Fibroblast of skin of back (primary cell): ENCODE results near the gene SLC4A7.
"Not testable (repeated sequence)": the region's sequence is repeated elsewhere in the genome, so short reads cannot be mapped to it uniquely, and the experiment has no call there.

Experiments used
- DNase-seq: peaks from one replicate; pipeline ENCODE4 v3.0.0-alpha.2; 2013

SLC4A7 gene

DNA sequence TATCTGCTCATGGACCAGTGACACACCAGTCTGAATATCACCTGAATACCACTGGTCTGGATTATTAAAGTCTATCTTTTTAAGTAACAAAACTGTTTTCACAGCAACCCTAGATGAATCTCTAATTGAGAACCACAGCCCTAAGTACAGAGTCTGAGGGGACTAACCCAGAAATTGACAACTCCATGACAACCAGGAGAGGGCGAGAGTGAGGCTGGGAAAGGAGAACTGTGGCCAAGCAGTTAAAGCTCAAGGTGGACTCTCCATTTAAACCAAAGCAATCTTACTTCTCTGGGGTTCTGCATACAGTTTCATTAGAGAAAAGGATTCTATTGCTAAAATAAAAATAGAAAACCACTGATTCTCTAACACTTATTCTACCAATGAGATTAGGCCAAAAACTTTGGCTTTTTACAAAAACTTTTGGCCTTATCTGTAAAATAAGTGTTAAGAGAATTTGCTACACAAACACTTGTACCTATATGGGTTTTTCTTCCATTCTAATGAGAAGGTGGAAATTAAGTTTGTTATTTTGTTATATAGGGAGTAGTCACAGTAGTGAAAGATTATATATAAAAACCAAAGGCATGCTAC lies 126.4 kb downstream of the SLC4A7 start:
- DNase-seq = peak; percentile 60

DNA sequence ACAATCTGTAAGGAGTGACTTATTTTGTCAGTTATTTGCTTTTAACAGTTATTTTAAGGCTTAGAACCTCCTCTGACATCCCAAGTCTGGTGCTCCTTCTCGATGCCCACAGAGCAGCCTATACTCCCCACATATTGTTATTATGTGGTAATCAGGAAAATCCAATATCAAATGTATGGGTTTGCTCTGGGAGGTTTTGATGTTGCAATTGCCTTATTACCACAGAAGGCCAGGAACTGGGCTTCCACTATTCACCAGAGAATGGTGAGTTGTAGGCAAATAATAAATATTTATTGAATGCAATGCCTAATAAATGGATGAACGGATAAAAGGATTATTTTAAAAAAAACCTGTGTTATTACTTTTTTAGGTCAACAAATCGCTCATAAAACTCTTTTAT lies 127.2 kb downstream of the SLC4A7 start:
- DNase-seq = no peak

DNA sequence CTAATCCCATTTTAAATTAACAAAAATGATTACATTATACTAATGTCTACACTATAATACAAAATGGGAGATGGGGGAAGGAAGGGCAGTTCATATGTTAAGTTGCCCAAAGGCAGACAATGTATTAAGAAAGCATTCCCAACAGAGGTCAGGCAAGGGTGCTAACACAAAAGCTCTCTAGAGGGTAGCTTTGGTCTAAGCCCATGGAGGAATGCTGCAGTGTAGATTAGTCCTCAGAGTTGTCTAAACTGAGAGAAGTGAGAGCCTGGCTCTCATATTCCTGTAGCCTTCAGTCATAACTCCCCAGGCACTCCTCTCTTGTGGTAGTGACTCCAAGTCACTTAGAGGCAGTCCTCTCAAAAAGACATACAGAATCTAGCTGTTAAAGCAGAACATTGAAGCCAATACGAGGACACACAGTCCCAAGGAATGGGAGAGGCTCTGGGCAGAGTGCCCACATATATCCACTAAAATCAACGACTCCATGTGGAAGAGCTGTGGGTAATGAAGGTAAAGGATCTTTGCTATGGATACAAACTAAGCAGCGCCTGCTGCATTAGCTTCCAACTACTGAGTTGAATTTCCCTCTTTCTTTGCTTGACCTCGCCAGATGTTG lies 129.5 kb downstream of the SLC4A7 start:
- peak; percentile 24 for DNase-seq

DNA sequence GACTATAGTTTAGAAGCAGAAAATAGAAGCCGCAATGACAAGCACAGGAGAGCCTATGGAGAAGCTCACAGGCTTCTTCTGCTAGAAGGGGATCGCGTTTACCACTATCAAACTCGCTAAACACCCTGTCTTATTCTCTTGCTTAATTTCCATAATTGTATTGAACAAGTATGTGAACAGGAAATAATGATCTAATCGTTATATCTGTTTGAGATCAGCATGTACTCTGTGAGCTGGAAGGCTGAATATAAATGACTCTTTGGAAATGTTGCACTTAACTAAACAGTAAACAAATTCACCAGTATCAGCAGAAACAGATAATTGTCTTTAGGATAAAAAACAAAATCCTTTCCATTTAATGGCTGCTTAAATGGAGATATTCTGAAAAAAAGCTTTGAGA lies 130.0 kb downstream of the SLC4A7 start:
- DNase-seq = no peak

DNA sequence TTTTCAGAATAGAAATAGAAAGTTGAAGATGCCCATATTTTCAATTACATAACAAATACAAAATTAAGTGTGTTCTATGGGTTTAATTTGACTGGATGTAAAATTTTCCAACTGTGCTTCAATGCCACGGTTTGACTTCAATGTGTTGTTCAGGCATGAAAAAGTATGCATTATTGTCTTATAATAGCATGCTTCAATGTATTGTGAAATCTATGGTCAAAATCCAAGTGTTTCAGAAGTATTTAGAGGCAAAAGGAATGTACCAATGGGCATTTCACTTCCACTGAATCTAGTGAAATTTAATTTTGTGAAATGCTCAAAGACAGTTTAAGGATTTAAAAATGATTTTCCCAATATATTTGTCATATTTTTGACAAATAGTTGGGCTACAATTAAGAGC lies 131.0 kb downstream of the SLC4A7 start:
- no peak for DNase-seq

DNA sequence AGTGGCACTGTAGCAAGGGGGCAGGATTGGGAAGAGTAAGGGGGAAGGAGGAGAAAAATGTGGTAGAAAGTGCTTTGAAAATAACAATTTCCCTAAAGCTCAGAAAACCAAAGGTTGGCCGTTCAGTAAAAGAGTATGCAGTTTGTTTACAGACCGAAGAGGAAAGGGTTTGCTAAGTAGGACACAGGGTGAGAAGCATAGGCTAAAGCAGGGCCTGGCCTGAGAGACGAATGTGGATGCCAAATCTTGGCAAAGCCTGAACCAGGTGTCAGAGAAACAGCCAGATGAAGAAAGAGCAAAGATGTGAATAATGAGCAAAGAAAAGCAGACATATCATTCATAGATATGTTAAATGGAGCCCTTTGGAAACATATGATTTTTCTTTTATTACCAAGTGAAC lies 132.1 kb downstream of the SLC4A7 start:
- DNase-seq = no peak

DNA sequence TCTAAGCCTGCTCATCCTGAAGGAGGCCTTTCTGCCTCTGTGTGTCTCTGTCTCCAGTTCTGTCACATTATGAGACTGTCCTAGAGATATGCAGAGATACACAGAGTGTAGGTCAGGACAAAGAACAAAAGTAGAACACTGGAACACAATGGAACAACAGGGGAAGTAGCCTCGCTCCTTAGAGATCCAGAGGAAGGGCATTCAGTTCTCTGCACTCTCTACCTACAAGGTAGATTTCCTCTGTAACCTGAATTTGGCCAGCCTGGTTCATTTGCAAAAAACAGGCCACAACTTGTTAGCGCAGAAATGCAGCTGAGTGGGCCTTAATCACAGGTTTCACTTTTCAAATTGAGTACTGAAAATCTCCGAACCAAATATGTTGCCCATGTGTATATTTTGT lies 134.4 kb downstream of the SLC4A7 start:
- no peak for DNase-seq

DNA sequence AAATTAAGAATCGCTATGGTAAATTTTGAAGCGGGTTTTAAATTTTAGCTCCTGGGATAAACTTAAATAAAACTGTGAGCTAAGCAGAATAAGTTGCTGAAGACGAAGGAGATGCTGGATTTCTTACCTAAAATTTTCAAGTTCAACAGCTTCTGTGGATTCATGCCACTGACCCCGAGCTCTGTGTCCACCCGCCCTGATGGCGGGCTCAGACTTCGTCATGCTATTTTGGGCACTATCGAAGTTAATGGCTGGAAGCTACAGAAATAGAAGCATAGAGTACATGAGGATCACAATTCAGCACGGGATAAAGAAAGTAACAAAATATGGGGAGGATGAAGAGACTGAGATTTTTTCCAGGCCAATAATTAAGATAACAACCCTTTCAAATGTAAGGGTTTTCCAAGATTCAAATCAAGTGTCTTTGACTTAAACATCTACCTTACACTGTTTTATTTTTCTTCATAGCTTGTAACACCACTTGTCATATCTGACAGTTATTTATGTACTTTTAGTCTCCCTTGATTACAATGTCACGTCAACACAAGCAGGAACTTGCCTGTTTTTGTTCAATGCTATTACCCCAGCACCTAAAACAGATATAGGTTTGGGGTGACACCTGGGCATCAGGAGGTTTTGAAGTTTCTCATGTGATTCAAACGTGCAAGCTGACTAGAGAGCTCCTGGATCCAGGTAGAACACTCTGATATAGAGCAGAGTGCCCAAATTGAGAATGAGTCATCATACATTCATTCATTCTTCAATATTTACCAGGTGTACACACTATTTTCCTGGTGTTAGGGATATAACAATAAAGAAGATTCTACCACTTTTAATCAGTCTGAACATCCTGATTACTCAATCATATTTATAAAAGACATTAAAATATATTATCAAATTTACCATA lies 138.0 kb downstream of the SLC4A7 start:
- no peak for DNase-seq

DNA sequence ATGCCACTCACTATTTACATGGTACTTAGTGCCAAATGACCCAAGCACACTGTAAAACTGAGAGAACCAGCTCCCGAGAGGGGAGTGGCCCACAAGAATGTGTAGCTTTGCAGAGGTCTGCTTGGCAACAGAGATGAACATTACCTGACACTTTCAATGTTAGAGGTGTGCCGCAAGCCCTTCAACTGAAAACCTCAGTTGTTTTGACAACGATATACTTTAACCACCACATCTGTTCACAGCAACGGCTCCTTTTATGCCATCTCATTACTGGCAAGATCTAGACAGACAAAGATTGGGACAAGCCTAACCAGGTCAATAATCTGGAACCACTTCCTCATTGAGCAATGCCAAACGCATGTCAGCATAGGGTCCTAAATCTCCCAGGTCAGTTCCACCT lies 138.7 kb downstream of the SLC4A7 start:
- no peak for DNase-seq

DNA sequence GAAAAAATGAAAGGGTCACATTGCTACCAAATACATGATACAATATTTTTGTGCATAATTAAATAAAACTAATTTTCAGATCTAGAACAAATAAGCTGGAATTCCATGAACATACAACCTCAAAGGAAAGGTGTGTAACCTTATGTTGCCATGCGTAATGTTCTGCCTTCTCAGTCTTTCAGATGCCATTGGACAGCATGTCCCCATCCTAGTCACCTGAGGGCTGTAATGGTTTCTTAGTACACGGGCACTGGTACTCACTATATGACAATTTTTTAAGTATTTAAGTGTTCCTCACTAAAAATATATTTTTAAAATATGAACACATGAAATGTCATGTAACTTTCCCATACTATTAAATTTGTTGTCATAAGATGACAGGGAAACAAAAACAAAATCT lies 139.1 kb downstream of the SLC4A7 start:
- DNase-seq = no peak

DNA sequence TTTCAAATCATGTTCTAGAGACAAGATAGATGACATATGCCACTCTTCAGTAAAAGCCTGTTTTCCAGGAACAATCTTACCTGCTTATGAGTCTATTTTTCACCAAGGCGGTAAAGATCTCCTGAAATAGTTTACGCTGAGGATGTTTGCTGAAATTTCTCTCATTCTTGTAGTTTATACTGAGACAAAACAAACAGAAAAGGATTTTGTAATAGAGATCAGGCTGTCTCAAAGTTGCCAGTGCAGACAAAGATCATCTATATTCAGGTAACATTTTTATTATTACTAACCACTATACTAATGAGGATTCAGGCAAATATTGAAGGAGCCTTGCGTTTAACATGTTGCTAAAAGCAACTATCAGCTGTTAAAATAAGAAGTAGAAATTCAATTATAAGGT lies 140.0 kb downstream of the SLC4A7 start:
- DNase-seq = no peak

DNA sequence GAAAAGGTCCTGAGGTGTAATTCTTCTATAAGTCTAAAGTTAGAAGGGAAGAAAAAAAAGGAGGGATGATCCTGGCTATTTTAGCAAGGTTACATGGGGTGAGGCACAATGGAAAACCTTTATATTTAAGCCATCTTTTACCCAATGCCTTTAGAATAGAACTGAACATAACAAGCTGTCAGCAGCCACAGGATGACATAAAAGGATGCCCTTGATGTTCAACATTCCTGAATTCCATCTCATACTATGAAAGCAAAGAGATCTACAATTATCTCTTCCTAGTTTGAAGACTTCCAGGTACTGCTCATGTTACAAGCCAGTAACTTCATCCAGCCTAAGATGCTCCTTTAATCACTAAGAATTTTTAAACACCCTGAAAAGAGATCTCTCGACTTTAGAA lies 141.9 kb downstream of the SLC4A7 start:
- DNase-seq = no peak

DNA sequence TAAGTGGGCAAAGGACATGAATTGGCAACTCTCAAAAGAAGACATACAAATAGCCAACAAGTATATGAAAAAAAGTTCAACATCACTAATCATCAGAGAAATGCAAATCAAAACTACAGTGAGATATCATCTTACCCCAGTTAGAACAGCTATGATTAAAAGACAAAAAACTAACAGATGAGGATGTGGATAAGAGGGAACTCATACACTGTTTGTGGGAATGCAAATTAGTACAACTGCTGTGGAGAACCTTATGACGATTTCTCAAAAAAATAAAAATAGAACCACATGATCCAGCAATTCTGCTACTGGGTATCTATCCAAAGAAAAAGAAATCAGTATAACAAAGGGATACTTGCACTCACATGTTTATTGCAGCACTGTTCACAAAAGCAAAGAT lies 143.7 kb downstream of the SLC4A7 start:
- no peak for DNase-seq

DNA sequence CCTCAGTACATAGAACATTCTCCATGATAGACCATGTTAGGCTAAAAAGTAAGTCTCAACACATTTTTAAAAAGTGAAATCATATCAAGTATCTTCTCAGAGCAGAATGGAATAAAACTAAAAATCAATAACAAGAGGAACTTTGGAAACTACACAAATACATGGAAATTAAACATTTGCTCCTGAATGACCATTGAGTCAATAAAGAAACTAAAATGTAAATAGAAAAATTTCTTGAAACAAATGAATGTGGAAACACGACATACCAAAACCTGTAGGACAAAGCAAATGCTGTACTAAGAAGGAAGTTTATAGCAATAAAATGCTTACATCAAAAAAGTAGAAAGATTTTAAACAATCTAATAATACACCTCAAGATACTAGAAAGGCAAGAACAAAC lies 148.6 kb downstream of the SLC4A7 start:
- DNase-seq = no peak

DNA sequence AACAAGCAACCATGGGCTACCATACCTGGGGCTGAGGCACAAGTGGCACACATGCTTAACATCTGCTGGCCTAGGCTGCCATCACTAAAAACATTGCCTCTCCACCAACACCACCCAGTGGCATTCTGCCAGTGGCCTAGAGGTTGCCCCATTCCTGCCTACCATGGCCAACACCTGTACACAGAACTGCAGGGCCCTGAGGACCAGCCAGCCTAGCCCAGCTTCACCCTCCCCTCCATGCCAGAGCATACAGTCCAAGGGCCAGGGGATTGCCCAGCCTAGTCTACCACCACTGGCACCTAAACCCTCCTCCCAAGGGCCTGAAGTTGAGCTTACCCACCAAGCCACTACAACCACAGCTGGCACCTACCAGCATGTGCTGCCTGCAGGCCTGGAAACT lies 150.3 kb downstream of the SLC4A7 start:
- no peak for DNase-seq

DNA sequence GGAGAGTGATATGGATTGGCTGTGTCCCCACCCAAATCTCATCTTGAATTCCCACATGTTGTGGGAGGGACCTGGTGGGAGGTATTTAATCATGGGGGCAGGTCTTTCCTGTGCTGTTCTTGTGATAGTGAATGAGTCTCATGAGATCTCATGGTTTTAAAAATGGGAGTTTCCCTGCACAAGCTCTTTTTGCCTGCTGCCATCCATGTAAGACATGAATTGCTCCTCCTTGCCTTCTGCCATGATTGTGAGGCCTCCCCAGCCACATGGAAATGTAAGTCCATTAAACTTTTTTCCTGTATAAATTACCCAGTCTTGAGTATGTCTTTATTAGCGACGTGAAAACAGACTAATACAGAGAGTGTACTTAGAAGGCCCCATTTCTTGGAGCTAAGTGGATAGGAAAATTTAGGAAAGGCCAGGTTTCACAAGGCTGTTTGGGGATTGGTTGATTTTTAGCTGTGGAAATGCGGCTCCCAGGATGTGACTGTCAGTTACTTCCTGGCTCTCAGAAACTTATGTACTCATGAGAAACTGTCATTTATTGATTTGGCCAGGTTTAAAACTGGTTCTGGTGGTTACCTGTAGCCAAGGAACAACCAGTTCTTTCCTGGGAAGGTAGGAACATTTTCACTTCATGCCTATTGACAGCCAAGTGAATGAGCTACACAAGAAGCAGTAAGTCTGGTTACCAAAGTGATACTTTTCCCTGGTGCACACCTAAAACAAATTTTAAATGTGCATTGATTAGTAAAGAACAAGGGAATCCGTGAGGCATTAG lies 155.0 kb downstream of the SLC4A7 start:
- not testable (repeated sequence) for DNase-seq

DNA sequence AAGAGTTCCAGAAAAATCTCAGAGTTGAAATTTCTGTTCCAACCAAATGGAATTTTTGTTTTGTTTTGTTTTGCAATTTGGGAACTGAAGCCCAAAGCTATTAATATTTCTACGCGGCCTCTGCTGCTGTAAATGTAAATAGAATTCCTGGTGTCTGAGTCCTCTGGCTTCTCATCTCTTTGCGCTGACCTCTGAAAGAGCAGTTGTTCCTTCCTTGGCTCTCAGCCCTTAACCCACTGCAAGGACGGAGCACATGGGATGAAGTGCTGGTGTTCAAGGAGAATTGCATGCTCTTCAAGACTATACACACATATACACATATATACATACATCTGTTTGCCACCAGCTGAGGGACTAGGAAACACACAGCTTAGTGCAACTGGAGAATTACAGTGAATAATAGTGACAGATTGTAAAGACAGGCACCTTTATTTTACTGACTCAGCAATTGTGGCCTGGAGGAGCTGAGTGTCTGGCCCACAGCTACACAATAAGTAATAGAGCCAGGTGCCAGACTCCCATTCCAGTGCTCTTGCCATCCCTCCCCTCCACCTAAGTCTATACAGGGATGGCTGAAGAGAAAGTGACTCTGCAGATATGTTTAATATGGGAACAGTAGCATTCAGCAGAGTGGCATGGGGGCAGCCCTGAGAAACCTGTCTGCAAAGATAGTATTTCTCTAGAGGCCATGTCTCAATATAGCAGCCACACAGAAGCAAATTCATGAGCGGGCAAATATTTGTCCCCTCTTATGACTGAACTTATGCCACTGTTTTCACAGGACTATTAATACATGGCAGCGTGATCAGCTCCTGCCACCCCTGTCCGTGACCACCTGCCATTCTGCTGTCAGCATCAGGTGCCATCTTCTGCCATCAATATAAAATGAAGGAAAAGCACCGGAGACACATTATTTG lies 157.3 kb downstream of the SLC4A7 start:
- peak; percentile 92 for DNase-seq

DNA sequence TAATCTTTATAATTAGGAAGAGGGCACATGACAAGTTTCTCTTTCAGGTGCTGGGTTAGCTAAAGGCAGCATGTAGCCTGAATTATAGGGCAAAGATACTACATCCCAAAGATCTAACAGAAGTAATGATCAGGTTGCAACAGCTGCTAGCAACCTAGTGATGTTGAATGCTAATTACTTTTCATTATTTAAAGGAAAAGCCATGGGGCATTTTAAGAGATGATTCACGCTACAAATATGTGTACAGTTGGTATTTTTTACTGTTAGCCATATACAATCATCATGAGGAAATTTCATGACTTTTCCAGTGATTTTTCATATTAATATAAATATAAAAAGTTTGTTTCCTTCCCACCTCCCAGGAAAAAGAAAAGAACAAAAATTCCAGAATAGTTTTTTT lies 158.0 kb downstream of the SLC4A7 start:
- DNase-seq = peak; percentile 63

DNA sequence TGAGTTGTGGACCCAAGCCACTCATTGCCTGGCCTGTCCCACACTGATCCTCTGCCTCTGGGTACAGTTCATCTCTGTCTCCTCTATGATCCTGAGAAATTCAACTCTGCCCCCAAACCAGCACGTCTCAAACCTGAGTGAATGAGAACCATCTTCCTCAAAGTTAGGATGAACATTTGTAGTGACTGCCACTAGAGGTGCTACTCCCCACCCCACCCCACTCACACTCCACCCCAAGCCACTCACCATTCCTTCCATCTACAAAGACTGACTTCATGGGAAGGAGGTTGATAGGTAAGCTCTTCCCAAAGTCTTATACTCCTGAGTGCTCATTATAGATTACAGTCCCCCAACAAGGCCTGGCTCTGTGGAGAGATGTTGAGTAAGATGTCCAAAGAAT lies 158.8 kb downstream of the SLC4A7 start:
- DNase-seq = no peak

DNA sequence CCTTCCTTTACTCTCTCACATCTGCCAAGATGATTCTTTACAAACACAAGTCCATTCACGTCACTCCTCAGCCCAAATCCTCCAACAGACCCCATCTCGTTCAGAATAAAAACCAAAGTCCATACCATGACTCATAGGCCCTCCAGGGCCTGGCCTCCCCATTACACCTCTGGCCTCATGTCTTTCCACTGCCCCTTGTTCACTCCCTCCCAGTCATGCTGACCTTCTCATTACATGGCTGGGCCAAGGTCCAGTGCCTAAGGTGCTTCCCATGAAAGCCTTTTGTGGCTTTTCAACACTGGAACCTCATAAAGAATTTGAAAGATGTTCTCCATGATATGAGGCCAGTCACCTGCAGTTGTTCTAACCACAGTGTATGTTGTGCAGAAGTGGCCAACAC lies 159.5 kb downstream of the SLC4A7 start:
- no peak for DNase-seq

DNA sequence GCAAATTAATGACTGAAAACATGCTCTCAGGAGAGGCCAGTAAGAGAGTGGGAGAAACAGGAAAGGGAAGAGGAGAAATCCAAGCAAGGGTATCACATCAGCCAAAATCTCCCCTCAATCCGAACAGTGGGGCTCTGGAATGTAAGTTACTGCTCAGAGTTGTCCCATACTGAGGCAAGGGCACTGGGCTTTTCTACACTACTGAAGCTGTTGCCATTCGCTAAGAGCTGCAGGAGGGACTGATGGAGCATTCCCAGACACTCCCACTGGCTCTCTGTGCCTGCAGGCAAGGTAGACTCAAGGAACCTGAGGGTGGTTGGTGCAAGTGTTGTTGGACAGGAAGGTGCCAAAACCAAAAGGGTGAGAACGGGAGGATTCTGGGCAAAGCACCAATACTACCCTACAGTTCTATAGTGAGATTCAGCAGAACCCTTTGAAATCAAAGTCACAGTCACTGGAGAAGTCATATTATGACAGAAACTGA lies 161.1 kb downstream of the SLC4A7 start:
- no peak for DNase-seq
